ENCODE results near the gene LTK.

- TF ChIP-seq CTCF (IDR thresholded peaks at IDR 0.05) (no peak), POLR2A (IDR thresholded peaks at IDR 0.05) (no peak)
These were observed 28.5 kb downstream of the LTK start for GRCh38 chr15:41484937-41485625.
